K562 (cell line): ENCODE data around the gene HMOX1. TPM values are rescaled to one million over a fixed set of nuclear protein-coding genes. Genes with fewer than 3 reads are reported as not detected.

Source experiments
- BCOR ChIP-seq: fragments of 450-650 bp; IDR thresholded peaks from 2 replicates; pipeline ENCODE4 v1.6.1; 2016
- C11orf30 ChIP-seq: fragments of 450-650 bp; IDR thresholded peaks from 2 replicates; pipeline ENCODE4 v1.6.1; 2016; ENCODE audit warnings: low read depth, mild to moderate bottlenecking
- CGGBP1 ChIP-seq: fragments of 250-450 bp; sonication (Bioruptor Pico); IDR thresholded peaks from 2 replicates; pipeline ENCODE4 v1.9.0; 2021; ENCODE audit warnings: mild to moderate bottlenecking
- HDAC6 ChIP-seq: IDR thresholded peaks from 2 replicates; pipeline ENCODE4 v1.6.1; 2012; ENCODE audit warnings: low read depth, mild to moderate bottlenecking, control low read depth, inconsistent platforms, low read length, moderate library complexity
- HNRNPL ChIP-seq: fragments of 200-400 bp; formaldehyde crosslinking; IDR thresholded peaks from 2 replicates; pipeline ENCODE4 v1.6.1; 2017; ENCODE audit warnings: low read depth, mild to moderate bottlenecking, low read length
- KAT7 ChIP-seq: sonication (generic); formaldehyde crosslinking; IDR thresholded peaks from 2 replicates; pipeline ENCODE4 v1.8.0; 2022; ENCODE audit warnings: missing genetic modification reagents, mild to moderate bottlenecking, borderline replicate concordance
- KLF6 ChIP-seq: fragments of 250-450 bp; sonication (Bioruptor Pico); IDR thresholded peaks from 2 replicates; pipeline ENCODE4 v1.4.0; 2020; ENCODE audit warnings: mild to moderate bottlenecking, moderate library complexity, borderline replicate concordance
- POLR2A ChIP-seq: fragments of 450-650 bp; conservative IDR thresholded peaks from 2 replicates; pipeline ENCODE4 v1.6.1; 2016
- POLR2G ChIP-seq: fragments of 200-400 bp; formaldehyde crosslinking; IDR thresholded peaks from 2 replicates; pipeline ENCODE4 v1.6.1; 2017; ENCODE audit warnings: low read depth, mild to moderate bottlenecking, antibody characterized with exemption, low read length, moderate library complexity
- SNAPC5 ChIP-seq: fragments of 250-450 bp; sonication (Bioruptor Pico); IDR thresholded peaks from 2 replicates; pipeline ENCODE4 v1.8.0; 2021; ENCODE audit warnings: moderate library complexity, mild to moderate bottlenecking, inconsistent platforms
- polyA plus RNA-seq, 8 experiments: library from polyadenylated mRNA; depleted of rRNA in 4 of 8; stranded (reverse) in 5 of 8; unstranded in 3 of 8; fragments of >200 nt; fragmentation: Nextera tagmentation in 2 of 8; fragmentation: Illumina TruSeq in 1 of 8; extraction: Ambion mirVana in 2 of 8; extraction: Trizol in 1 of 8; gene quantifications; 2 replicates each; pipeline versions ENCODE4 v1.2.1 to v1.2.3, GENCODE V29; 2011 to 2014; ENCODE audit warnings: inconsistent platforms in 1 of 8, missing spikeins in 1 of 8
- total RNA-seq, 7 experiments: library from RNA; depleted of rRNA in 6 of 7; stranded (reverse); fragments of >200 nt in 6 of 7; fragmentation: Illumina TruSeq in 2 of 7; extraction: Trizol in 2 of 7; gene quantifications; 2 replicates each; pipeline versions ENCODE4 v1.2.1 to v1.2.3, GENCODE V29; 2011 to 2021; ENCODE audit warnings: low replicate concordance in 1 of 7
- TF ChIP-seq, protein P1 (sequence below): IDR thresholded peaks from 2 replicates; pipeline ENCODE4 v1.6.1; 2011; ENCODE audit warnings: borderline replicate concordance, low read depth, mild to moderate bottlenecking, moderate library complexity, low read length; ENCODE audit not compliant: insufficient read depth, poor library complexity, severe bottlenecking
- TF ChIP-seq, protein P2 (sequence below): fragments of 250-450 bp; sonication (Bioruptor Pico); IDR thresholded peaks from 2 replicates; pipeline ENCODE4 v1.5.0; 2021
- TF ChIP-seq, protein P3 (sequence below), 2 experiments: fragments of 450-650 bp; formaldehyde crosslinking in 1 of 2; IDR thresholded peaks; 2 replicates each; pipeline versions ENCODE4 v1.4.0 to v1.6.1; 2014 to 2020; ENCODE audit warnings: mild to moderate bottlenecking in 2 of 2, borderline replicate concordance in 1 of 2, low read depth in 1 of 2
- TF ChIP-seq, protein P4 (sequence below), 2 experiments: IDR thresholded peaks; 2 replicates each; pipeline ENCODE4 v1.6.1; 2011; ENCODE audit warnings: borderline replicate concordance in 1 of 2, control low read depth in 1 of 2, low read depth in 1 of 2, low read length in 1 of 2, mild to moderate bottlenecking in 1 of 2, mixed read lengths in 1 of 2, moderate library complexity in 1 of 2; ENCODE audit not compliant: insufficient read depth in 1 of 2, insufficient read length in 1 of 2, poor library complexity in 1 of 2, severe bottlenecking in 1 of 2; ENCODE audit errors: extremely low read depth in 1 of 2

HMOX1 gene
- total and polyA plus RNA-seq, 9 of the 15 experiments (the other 6 are each of a cell fraction or from before 2014, with no cell fraction given) = not detected

GRCh38 chr22:35430897-35431322 is 50.0 kb downstream of the HMOX1 start (continued):
- TF ChIP-seq, protein P1, sequence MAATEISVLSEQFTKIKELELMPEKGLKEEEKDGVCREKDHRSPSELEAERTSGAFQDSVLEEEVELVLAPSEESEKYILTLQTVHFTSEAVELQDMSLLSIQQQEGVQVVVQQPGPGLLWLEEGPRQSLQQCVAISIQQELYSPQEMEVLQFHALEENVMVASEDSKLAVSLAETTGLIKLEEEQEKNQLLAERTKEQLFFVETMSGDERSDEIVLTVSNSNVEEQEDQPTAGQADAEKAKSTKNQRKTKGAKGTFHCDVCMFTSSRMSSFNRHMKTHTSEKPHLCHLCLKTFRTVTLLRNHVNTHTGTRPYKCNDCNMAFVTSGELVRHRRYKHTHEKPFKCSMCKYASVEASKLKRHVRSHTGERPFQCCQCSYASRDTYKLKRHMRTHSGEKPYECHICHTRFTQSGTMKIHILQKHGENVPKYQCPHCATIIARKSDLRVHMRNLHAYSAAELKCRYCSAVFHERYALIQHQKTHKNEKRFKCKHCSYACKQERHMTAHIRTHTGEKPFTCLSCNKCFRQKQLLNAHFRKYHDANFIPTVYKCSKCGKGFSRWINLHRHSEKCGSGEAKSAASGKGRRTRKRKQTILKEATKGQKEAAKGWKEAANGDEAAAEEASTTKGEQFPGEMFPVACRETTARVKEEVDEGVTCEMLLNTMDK = peak; percentile 78
- no peak for TF ChIP-seq SNAPC5 (CRISPR knock-in tag)
- TF ChIP-seq KAT7 (CRISPR knock-in tag) = no peak
- no peak for TF ChIP-seq POLR2A
- no peak for TF ChIP-seq BCOR
- no peak for TF ChIP-seq HDAC6
- TF ChIP-seq HNRNPL = no peak
- 0 out of 2 replicates have a peak, but pooled peaks have one; percentile 34 for TF ChIP-seq POLR2G
- TF ChIP-seq C11orf30 = no peak
- TF ChIP-seq, protein P2, sequence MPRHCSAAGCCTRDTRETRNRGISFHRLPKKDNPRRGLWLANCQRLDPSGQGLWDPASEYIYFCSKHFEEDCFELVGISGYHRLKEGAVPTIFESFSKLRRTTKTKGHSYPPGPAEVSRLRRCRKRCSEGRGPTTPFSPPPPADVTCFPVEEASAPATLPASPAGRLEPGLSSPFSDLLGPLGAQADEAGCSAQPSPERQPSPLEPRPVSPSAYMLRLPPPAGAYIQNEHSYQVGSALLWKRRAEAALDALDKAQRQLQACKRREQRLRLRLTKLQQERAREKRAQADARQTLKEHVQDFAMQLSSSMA (CRISPR knock-in tag) = no peak
- TF ChIP-seq CGGBP1 (CRISPR knock-in tag) = no peak
- TF ChIP-seq, protein P3, sequence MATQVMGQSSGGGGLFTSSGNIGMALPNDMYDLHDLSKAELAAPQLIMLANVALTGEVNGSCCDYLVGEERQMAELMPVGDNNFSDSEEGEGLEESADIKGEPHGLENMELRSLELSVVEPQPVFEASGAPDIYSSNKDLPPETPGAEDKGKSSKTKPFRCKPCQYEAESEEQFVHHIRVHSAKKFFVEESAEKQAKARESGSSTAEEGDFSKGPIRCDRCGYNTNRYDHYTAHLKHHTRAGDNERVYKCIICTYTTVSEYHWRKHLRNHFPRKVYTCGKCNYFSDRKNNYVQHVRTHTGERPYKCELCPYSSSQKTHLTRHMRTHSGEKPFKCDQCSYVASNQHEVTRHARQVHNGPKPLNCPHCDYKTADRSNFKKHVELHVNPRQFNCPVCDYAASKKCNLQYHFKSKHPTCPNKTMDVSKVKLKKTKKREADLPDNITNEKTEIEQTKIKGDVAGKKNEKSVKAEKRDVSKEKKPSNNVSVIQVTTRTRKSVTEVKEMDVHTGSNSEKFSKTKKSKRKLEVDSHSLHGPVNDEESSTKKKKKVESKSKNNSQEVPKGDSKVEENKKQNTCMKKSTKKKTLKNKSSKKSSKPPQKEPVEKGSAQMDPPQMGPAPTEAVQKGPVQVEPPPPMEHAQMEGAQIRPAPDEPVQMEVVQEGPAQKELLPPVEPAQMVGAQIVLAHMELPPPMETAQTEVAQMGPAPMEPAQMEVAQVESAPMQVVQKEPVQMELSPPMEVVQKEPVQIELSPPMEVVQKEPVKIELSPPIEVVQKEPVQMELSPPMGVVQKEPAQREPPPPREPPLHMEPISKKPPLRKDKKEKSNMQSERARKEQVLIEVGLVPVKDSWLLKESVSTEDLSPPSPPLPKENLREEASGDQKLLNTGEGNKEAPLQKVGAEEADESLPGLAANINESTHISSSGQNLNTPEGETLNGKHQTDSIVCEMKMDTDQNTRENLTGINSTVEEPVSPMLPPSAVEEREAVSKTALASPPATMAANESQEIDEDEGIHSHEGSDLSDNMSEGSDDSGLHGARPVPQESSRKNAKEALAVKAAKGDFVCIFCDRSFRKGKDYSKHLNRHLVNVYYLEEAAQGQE (IDR thresholded peaks at IDR 0.05; ENCODE audit: borderline replicate concordance) = peak; percentile 64; the same call in 1 of the 2 replicates
- TF ChIP-seq, protein P3 (CRISPR knock-in tag; IDR thresholded peaks at IDR 0.05; ENCODE audit: low read depth) = no peak
- no peak for TF ChIP-seq KLF6 (CRISPR knock-in tag)
- TF ChIP-seq, protein P4, sequence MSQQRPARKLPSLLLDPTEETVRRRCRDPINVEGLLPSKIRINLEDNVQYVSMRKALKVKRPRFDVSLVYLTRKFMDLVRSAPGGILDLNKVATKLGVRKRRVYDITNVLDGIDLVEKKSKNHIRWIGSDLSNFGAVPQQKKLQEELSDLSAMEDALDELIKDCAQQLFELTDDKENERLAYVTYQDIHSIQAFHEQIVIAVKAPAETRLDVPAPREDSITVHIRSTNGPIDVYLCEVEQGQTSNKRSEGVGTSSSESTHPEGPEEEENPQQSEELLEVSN (IDR thresholded peaks at IDR 0.05; ENCODE audit: borderline replicate concordance in 1 of 2, extremely low read depth in 1 of 2, insufficient read depth in 1 of 2, insufficient read length in 1 of 2, low read depth in 1 of 2, low read length in 1 of 2, poor library complexity in 1 of 2, severe bottlenecking in 1 of 2) = no peak
